PC-3 (cell line): Measurements from ENCODE around the gene TAF5L. TPM values are rescaled to one million over a fixed set of nuclear protein-coding genes. Genes with fewer than 3 reads are reported as not detected.

Source experiments
- ATAC-seq: fragments of 200-7000 bp; cut with Tn5 transposase; 2 replicates; pipeline ENCODE4 v1.9.1; 2020; ENCODE audit warnings: mild to moderate bottlenecking, moderate library complexity
- BruUV-seq: library from RNA; stranded (reverse); fragments of 400-500 nt; replicated peaks from 2 replicates; lab custom pipeline; 2021; lab: Mats Ljungman, UMichigan
- CTCF ChIA-PET: fragments of 300-600 bp; sonication (Branson Sonifier 250); formaldehyde crosslinking; loops from one replicate; lab custom pipeline; 2022; ENCODE audit warnings: antibody characterized with exemption; lab: Charles Lee
- POLR2A ChIA-PET: fragments of 300-600 bp; sonication (Branson Sonifier 250); formaldehyde crosslinking; loops from one replicate; lab custom pipeline; 2022; ENCODE audit warnings: antibody characterized with exemption; ENCODE audit not compliant: unreplicated experiment; lab: Charles Lee
- DNase-seq: peaks from one replicate; pipeline ENCODE4 v3.0.0-alpha.2; 2015
- H2AFZ ChIP-seq: fragments of 300-600 bp; sonication (generic); 2 replicates; pipeline ENCODE4 v1.6.0; 2016; ENCODE audit warnings: antibody characterized with exemption, low read length
- H3F3A ChIP-seq: fragments of 300-600 bp; sonication (generic); one replicate; pipeline ENCODE4 v1.6.0; 2017; ENCODE audit warnings: antibody characterized with exemption, low read length, control low read depth, mild to moderate bottlenecking; ENCODE audit not compliant: unreplicated experiment
- H3K27ac ChIP-seq: fragments of 300-600 bp; sonication (generic); 2 replicates; pipeline ENCODE4 v1.5.1; 2016; ENCODE audit warnings: mild to moderate bottlenecking, low read length
- H3K27me3 ChIP-seq: fragments of 300-600 bp; sonication (generic); 2 replicates; pipeline ENCODE4 v1.6.1; 2016; ENCODE audit warnings: low read length, mixed read lengths
- H3K36me3 ChIP-seq: fragments of 300-600 bp; sonication (generic); 2 replicates; pipeline ENCODE4 v1.6.1; 2016; ENCODE audit warnings: low read depth, mixed run types, low read length, mixed read lengths
- H3K4me1 ChIP-seq: fragments of 300-600 bp; sonication (generic); 2 replicates; pipeline ENCODE4 v1.5.1; 2016; ENCODE audit warnings: low read length; ENCODE audit not compliant: insufficient read depth
- H3K4me2 ChIP-seq: fragments of 300-600 bp; sonication (generic); 2 replicates; pipeline ENCODE4 v1.6.0; 2016; ENCODE audit warnings: low read length
- H3K4me3 ChIP-seq: fragments of 300-600 bp; sonication (generic); 2 replicates; pipeline ENCODE4 v1.5.1; 2016; ENCODE audit warnings: mild to moderate bottlenecking, low read length, mixed read lengths
- H3K79me2 ChIP-seq: fragments of 300-600 bp; sonication (generic); 2 replicates; pipeline ENCODE4 v1.6.1; 2017; ENCODE audit warnings: low read length, mixed read lengths
- H3K9ac ChIP-seq: fragments of 300-600 bp; sonication (generic); 2 replicates; pipeline ENCODE4 v1.6.0; 2016; ENCODE audit warnings: mild to moderate bottlenecking, low read length
- H3K9me2 ChIP-seq: fragments of 300-600 bp; sonication (generic); replicated peaks from 2 replicates; pipeline ENCODE4 v1.6.1; 2016; ENCODE audit warnings: mixed run types, low read length, mixed read lengths
- H3K9me3 ChIP-seq: fragments of 300-600 bp; sonication (generic); 2 replicates; pipeline ENCODE4 v1.6.1; 2016; ENCODE audit warnings: low read length, mixed read lengths
- H4K20me1 ChIP-seq: fragments of 300-600 bp; sonication (generic); 2 replicates; pipeline ENCODE4 v1.6.1; 2016; ENCODE audit warnings: low read length, mixed read lengths
- EZH2 ChIP-seq: fragments of 300-600 bp; sonication (generic); IDR thresholded peaks from one replicate; pipeline ENCODE4 v1.6.1; 2017; ENCODE audit warnings: antibody characterized with exemption, mild to moderate bottlenecking, low read length; ENCODE audit not compliant: unreplicated experiment
- EZH2phosphoT487 ChIP-seq: fragments of 300-600 bp; sonication (generic); IDR thresholded peaks from 2 replicates; pipeline ENCODE4 v1.6.1; 2018; ENCODE audit warnings: mild to moderate bottlenecking, antibody characterized with exemption, low read length, borderline replicate concordance
- intact Hi-C: fragments of 100-400 bp; cut with micrococcal nuclease; formaldehyde crosslinking; loops from 2 replicates; pipeline ENCODE4 v1.9.0; 2023
- total RNA-seq: library from RNA; depleted of rRNA; stranded (reverse); fragments of >200 nt; gene quantifications from 2 replicates; pipeline ENCODE4 v1.2.3, GENCODE V29; 2014
- TF ChIP-seq, protein P1 (sequence below): fragments of 300-600 bp; sonication (generic); conservative IDR thresholded peaks from 2 replicates; pipeline ENCODE4 v1.5.1; 2017; ENCODE audit warnings: antibody characterized with exemption, low read depth, mild to moderate bottlenecking, low read length

The TAF5L gene
- total RNA-seq, 1 experiment from 2014 or later, result 24.2 TPM

DNA sequence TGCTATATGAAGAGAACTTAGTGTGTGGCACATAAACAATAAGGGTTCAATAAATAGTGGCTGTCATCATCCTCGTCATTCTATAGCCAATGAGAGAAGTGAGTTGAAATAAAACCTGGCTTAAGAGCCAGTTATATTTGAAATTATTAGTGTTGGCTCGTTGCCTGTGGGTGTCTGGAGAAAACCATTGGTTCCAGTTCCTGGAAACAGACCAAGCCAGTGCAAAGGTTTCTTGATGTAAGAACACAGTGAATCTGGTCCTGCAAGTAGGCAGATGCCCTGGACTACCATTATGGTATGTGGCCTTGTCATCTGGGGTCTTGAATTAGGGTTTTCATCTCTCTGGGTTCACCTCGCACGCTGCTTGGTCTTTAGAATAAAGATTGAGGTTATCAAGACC is 43.4 kb upstream of the TAF5L start:
- ATAC-seq (no peak), DNase-seq (no peak)
- CTCF ChIA-PET, result no interaction called here
- no peak overlapping the region for H3K4me3 ChIP-seq
- no TSS peak for BruUV-seq
- no peak overlapping the region for H3K4me2 ChIP-seq
- TF ChIP-seq EZH2phosphoT487, result no peak
- TF ChIP-seq EZH2, result no peak
- TF ChIP-seq, protein P1, sequence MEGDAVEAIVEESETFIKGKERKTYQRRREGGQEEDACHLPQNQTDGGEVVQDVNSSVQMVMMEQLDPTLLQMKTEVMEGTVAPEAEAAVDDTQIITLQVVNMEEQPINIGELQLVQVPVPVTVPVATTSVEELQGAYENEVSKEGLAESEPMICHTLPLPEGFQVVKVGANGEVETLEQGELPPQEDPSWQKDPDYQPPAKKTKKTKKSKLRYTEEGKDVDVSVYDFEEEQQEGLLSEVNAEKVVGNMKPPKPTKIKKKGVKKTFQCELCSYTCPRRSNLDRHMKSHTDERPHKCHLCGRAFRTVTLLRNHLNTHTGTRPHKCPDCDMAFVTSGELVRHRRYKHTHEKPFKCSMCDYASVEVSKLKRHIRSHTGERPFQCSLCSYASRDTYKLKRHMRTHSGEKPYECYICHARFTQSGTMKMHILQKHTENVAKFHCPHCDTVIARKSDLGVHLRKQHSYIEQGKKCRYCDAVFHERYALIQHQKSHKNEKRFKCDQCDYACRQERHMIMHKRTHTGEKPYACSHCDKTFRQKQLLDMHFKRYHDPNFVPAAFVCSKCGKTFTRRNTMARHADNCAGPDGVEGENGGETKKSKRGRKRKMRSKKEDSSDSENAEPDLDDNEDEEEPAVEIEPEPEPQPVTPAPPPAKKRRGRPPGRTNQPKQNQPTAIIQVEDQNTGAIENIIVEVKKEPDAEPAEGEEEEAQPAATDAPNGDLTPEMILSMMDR, result no peak
- no peaks in the 10 kb centered on the region for H3F3A ChIP-seq
- no peaks in the 10 kb centered on the region for H3K9me2 ChIP-seq
- peaks cover 13% of the 10 kb centered on the region; the same call in 1 of the 2 replicates for H3K36me3 ChIP-seq
- H3K9me3 ChIP-seq, result no peaks in the 10 kb centered on the region
- H3K4me1 ChIP-seq, result no peaks in the 10 kb centered on the region
- no peaks in the 10 kb centered on the region for H3K79me2 ChIP-seq
- H3K9ac ChIP-seq, result no peak overlapping the region
- no peak overlapping the region for H3K27ac ChIP-seq
- POLR2A ChIA-PET, result interaction anchor here (0.7 kb wide), 1 partner anchor 706 kb away, joined by 4 read pairs; no protein-coding TSS in a partner anchor
- intact Hi-C loops, result no loop called here
- H2AFZ ChIP-seq, result no peak overlapping the region
- H4K20me1 ChIP-seq, result no peaks in the 10 kb centered on the region
- no peaks in the 10 kb centered on the region for H3K27me3 ChIP-seq

DNA sequence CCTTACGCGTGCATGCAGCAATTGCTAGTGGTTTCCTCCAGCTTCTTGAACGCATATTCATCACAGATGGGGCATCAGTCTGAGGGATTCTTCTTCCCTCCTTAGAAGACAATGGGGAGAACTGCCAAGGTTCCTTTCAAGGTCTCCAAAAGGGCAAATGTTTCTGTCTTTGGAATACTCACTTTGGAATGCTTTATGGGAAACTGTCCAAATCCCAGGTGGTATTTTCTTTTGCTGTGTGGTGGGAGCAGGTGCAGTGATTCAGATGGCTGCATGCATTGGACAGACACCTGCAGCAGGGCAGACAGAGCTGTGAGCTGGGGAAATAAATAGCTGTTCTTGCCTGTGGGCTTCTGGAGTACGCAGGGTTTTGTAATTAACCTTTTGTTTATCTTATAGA is 40.7 kb upstream of the TAF5L start:
- peaks cover 20% of the 10 kb centered on the region; the same call in 1 of the 2 replicates for H3K36me3 ChIP-seq
- no peak overlapping the region for H2AFZ ChIP-seq
- intact Hi-C loops, result no loop called here
- no peaks in the 10 kb centered on the region for H3K4me1 ChIP-seq
- no peaks in the 10 kb centered on the region for H3K79me2 ChIP-seq
- no peaks in the 10 kb centered on the region for H3F3A ChIP-seq
- no peaks in the 10 kb centered on the region for H3K9me2 ChIP-seq
- no peaks in the 10 kb centered on the region for H4K20me1 ChIP-seq
- ATAC-seq (no peak), DNase-seq (no peak)
- TF ChIP-seq EZH2, result no peak
- TF ChIP-seq, protein P1, result no peak
- TF ChIP-seq EZH2phosphoT487, result no peak
- H3K4me2 ChIP-seq, result no peak overlapping the region
- no TSS peak for BruUV-seq
- ChIA-PET POLR2A (no interaction called here), CTCF (no interaction called here)
- no peak overlapping the region for H3K27ac ChIP-seq
- no peak overlapping the region for H3K9ac ChIP-seq
- H3K27me3 ChIP-seq, result no peaks in the 10 kb centered on the region
- no peak overlapping the region for H3K4me3 ChIP-seq
- H3K9me3 ChIP-seq, result no peaks in the 10 kb centered on the region

DNA sequence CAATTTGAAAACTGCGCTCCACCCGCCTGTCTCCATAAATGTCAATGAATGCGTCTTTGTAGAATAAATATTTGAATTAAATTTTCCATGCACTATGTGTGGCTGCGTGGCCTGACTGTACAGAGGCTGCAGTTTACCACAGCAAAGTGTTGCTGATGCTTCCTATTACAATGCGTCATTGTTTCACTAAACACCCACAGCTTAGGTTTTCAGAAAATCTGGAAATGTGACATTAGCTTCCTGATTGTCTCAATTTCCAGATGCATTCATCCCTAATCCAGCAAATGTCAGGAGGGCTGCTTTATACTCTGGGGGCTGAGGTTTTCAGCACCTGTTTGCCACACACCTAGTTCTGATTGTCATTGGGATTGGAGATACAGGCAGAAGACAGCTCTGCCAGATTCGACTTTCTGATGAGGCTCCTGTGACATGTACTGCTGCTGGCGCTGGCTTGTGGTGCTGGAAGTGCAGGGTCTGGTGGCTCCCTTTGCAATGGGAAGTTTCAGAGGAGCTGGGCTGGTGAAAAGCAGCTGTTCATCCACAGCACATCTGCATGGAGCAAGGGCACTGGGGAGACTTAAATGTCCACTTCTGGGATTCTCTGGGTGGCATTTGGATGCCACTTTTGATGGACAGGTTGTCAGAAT is 40.1 kb upstream of the TAF5L start:
- Histone ChIP-seq H2AFZ (no peak overlapping the region), H3F3A (no peaks in the 10 kb centered on the region), H3K9me2 (no peaks in the 10 kb centered on the region), H4K20me1 (no peaks in the 10 kb centered on the region), H3K27me3 (no peaks in the 10 kb centered on the region), H3K79me2 (no peaks in the 10 kb centered on the region), H3K9me3 (no peaks in the 10 kb centered on the region), H3K4me2 (no peak overlapping the region), H3K36me3 (peaks cover 23% of the 10 kb centered on the region; the same call in 1 of the 2 replicates), H3K27ac (no peak overlapping the region), H3K4me3 (no peak overlapping the region), H3K4me1 (no peaks in the 10 kb centered on the region), H3K9ac (no peak overlapping the region)
- DNase-seq (no peak), ATAC-seq (no peak)
- intact Hi-C loops, result no loop called here
- ChIA-PET POLR2A (no interaction called here), CTCF (no interaction called here)
- BruUV-seq, result no TSS peak
- TF ChIP-seq, protein P1, result no peak
- TF ChIP-seq EZH2phosphoT487, result no peak
- TF ChIP-seq EZH2, result no peak
